ENCODE results near the gene LRRC51.

Gene LRRC51

DNA sequence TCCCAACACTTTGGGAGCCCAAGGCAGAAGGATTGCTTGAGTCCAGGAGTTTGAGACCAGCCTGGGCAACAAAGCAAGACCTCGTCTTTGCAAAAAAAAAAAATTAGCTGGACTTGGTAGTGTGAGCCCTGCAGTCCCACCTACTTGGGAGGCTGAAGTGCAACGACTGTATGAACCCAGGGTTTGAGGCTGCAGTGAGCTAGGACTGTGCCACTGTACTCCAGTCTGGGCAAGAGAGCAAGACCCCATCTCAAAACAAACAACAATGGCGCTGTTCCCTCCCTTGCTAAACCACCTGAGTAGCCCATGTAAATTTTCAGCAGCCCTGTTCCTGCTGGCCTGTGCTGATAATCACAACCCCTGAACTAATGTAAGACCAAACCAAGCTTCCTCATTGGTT lies 19.4 kb downstream of the LRRC51 start:
- H3K27ac ChIP-seq, result no peak overlapping the region
- TF ChIP-seq ZFX (IDR thresholded peaks at IDR 0.05), result no peak
- TF ChIP-seq, protein P1, sequence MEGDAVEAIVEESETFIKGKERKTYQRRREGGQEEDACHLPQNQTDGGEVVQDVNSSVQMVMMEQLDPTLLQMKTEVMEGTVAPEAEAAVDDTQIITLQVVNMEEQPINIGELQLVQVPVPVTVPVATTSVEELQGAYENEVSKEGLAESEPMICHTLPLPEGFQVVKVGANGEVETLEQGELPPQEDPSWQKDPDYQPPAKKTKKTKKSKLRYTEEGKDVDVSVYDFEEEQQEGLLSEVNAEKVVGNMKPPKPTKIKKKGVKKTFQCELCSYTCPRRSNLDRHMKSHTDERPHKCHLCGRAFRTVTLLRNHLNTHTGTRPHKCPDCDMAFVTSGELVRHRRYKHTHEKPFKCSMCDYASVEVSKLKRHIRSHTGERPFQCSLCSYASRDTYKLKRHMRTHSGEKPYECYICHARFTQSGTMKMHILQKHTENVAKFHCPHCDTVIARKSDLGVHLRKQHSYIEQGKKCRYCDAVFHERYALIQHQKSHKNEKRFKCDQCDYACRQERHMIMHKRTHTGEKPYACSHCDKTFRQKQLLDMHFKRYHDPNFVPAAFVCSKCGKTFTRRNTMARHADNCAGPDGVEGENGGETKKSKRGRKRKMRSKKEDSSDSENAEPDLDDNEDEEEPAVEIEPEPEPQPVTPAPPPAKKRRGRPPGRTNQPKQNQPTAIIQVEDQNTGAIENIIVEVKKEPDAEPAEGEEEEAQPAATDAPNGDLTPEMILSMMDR (conservative IDR thresholded peaks at IDR 0.05), result no peak

DNA sequence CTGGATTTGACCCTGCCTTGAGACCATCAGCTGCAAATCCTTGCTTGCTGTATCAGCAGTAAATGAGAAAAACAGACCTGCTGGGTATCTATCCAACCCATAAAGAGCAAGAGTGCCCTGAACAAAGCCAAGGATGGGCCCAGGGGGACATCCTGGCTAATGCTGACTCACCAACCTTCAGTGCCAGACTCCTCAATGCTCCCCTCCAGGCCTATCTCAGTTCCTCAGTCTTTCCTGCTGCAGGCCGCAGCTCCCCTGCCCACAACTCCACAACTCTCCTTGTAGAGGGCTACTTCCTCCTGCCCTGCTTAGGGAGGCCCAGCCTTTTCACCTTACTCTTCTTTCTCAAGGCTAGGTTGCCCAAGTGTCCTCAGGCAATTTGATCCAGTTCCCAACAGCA lies 19.8 kb downstream of the LRRC51 start:
- H3K27ac ChIP-seq, result no peak overlapping the region
- no peak for TF ChIP-seq ZFX (IDR thresholded peaks at IDR 0.05)
- TF ChIP-seq, protein P1 (conservative IDR thresholded peaks at IDR 0.05), result no peak

DNA sequence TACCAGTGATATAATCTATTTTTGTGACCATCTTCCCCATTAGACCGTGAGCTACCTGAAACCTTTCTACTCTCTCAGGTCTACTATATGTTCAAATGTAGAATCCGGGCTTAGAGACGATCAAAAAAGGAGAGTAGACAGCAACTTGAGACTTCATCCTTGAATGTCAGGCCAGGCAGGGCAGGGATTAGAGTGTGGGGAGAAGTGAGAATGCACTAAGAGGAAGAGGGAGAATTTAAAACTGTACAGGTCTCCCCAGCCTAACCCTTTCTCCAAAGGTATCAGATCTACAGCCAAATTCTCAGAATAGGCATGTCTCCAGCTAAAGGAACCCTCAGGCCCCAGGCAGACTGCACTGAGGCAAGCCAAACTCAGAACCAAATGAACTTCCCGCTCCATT lies 21.5 kb downstream of the LRRC51 start:
- H3K27ac ChIP-seq, result peak overlapping the region; percentile 96

DNA sequence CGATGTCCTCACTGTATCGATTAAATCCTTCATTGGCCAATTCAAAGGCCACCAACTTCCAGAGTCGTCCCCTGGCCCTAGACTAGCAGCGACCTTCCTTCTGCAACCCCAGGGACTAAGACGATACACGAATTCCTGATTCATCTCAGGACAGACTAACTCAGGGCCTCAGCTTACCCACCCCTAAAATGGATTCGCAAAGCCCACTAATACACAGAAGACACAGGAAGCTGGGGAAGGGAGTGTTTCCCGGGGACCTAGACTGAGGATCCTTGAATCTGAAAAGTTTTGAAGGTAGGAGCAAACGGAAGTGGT lies 21.9 kb downstream of the LRRC51 start:
- H3K27ac ChIP-seq, result peak overlapping the region; percentile 96
- TF ChIP-seq ZFX (IDR thresholded peaks at IDR 0.05), result no peak
- TF ChIP-seq, protein P1 (conservative IDR thresholded peaks at IDR 0.05), result no peak

More for the DNA sequence above, 21.5 kb downstream of the LRRC51 start:
- TF ChIP-seq, protein P1 (conservative IDR thresholded peaks at IDR 0.05), result no peak
- no peak for TF ChIP-seq ZFX (IDR thresholded peaks at IDR 0.05)

DNA sequence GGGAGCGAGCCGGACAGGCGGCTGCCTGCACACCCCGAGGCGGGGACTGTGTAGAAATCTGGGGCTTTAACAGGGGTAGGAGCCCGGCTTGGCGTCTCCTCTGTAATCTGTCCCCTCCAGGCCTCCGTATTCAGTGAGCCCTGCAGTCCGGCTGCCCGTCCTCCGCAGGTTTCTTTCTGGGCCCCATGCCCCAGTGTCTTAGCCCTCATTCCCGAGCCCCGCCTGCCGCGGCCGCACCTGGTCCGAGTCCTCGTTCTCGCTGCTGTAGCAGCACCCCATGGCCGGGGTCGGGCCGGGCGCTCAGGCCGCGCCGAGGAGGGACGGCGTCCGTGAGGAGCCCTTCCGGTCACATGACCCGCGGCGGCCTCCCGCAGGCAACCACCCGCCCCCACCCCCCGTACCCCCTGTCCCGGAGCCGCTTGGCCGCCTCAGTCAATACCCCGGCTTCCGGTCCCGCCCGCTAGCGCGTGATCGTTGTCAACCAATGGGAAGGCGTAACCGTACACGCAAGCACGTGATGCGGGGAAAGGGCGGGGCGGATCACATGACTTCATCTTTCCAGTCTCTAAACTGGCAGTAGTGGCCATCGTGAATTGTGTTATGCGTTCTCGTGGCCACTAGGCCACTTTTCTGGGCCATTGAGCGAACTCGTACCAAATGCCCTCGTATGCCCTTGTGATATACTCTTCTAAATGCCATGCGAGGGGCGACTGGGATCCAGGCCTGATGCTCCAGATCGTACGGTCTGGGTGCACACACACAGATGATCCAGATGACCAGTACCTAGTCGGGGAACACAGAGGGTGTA lies 22.5 kb downstream of the LRRC51 start, which contains the start of gene LAMTOR1:
Gene LAMTOR1 (minus strand): TSS at position 352 of the 808 bp plus-strand sequence. CDS start 73 bp downstream, at position 279.
- TF ChIP-seq, protein P1 (conservative IDR thresholded peaks at IDR 0.05), result no peak; the same call in 1 of the 2 replicates
- TF ChIP-seq ZFX (IDR thresholded peaks at IDR 0.05), result peak; percentile 90
- peak within 1 kb of the TSS; percentile 96 for H3K27ac ChIP-seq

DNA sequence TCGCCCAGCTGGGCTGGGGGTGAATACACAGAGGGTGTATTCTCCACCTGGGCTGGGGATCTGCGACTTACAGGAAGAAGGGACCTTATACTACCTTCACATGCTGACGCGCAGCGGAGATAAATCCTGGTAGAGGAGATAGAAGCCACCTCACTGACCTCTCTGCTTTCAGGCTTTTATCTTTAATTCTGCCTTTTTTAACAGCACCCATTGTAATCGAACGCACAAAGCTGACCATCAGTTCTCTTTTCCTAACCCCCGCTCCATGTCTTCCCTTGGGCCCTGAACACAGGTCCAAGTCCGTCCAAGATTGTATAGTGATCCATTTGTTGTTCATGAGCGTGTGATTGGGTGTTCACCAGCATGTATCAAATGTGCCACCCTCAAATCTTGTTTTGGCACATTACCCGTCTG lies 23.1 kb downstream of the LRRC51 start:
- TF ChIP-seq, protein P1 (conservative IDR thresholded peaks at IDR 0.05), result no peak
- no peak for TF ChIP-seq ZFX (IDR thresholded peaks at IDR 0.05)
- peak overlapping the region; percentile 96 for H3K27ac ChIP-seq

DNA sequence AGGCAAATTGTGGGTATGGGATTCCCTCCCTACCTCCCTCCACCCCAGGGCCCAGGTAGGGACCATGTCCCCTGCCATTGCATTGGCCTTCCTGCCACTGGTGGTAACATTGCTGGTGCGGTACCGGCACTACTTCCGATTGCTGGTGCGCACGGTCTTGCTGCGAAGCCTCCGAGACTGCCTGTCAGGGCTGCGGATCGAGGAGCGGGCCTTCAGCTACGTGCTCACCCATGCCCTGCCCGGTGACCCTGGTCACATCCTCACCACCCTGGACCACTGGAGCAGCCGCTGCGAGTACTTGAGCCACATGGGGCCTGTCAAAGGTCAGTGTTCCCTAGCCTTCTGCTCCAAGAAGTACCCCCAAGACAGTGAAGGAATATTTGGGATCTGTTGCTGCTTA lies 25.2 kb downstream of the LRRC51 start, which contains the start of gene TOMT:
Gene TOMT (plus strand): TSS at position 37 of the 400 bp plus-strand sequence. CDS start 28 bp downstream, at position 65.
- no peak within 1 kb of the TSS for H3K27ac ChIP-seq
- TF ChIP-seq, protein P1 (conservative IDR thresholded peaks at IDR 0.05), result no peak
- no peak for TF ChIP-seq ZFX (IDR thresholded peaks at IDR 0.05)

All from C4-2B (cell line).